Ascending aorta (tissue), 2 donors: ENCODE results near the gene TNKS2. TPM values are rescaled to one million over a fixed set of nuclear protein-coding genes. Genes with fewer than 3 reads are reported as not detected.
"Not testable (repeated sequence)": the region's sequence is repeated elsewhere in the genome, so short reads cannot be mapped to it uniquely, and the experiment has no call there.

ENCODE experiments used
- DNase-seq, 2 donors: peaks; one replicate each; pipeline ENCODE4 v3.0.0-alpha.2; 2019; ENCODE audit warnings: low spot score in 2 of 2
- H3K27ac ChIP-seq, 2 donors: fragments of 200-600 bp; sonication (generic); one replicate each; pipeline ENCODE4 v1.5.1; 2016 to 2017; ENCODE audit warnings: mild to moderate bottlenecking in 1 of 2
- H3K27me3 ChIP-seq: fragments of 200-600 bp; sonication (generic); one replicate; pipeline ENCODE4 v1.5.1; 2017
- H3K36me3 ChIP-seq, 2 donors: fragments of 200-600 bp; sonication (generic); one replicate each; pipeline ENCODE4 v1.5.1; 2016
- H3K4me1 ChIP-seq, 2 donors: fragments of 200-600 bp; sonication (generic); one replicate each; pipeline ENCODE4 v1.5.1; 2016 to 2017; ENCODE audit warnings: mild to moderate bottlenecking in 1 of 2
- H3K4me3 ChIP-seq, 2 donors: fragments of 200-600 bp; sonication (generic); one replicate each; pipeline ENCODE4 v1.5.1; 2016 to 2017; ENCODE audit warnings: mild to moderate bottlenecking in 1 of 2
- H3K9me3 ChIP-seq, 2 donors: fragments of 200-600 bp; sonication (generic); one replicate each; pipeline ENCODE4 v1.5.1; 2016
- intact Hi-C: fragments of 100-400 bp; cut with DNase I; formaldehyde crosslinking; loops from one replicate; pipeline ENCODE4 v1.15.1; 2023
- total RNA-seq: library from RNA; depleted of rRNA; stranded (reverse); fragments of >200 nt; gene quantifications from one replicate; pipeline ENCODE4 v1.1.0, GENCODE V29; 2016
- TF ChIP-seq, protein P1 (sequence below), 3 experiments: fragments of 200-600 bp in 2 of 3; fragments of 450-650 bp in 1 of 3; sonication (generic) in 2 of 3; IDR thresholded peaks; one replicate each; pipeline ENCODE4 v1.5.1; 2016 to 2019; ENCODE audit warnings: antibody characterized with exemption in 3 of 3, mild to moderate bottlenecking in 1 of 3, moderate library complexity in 1 of 3

Gene TNKS2
- total RNA-seq, 1 donor from 2014 or later, result 26.4 TPM

DNA sequence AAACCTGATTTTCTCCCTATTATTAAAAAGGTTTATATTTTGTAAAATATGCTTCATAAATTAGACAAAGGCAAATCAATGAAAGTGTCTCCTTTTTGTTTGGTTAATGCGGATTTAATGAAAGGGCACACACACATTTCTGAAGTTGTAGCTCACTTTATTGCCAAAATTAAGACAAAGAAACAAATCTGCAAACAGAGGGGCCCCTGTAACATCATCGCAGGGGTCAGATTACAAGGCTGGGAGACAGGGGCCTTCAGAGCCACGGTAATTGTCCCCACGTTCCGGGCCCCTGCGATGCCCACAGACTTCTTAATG, 88.7 kb downstream of the TNKS2 start:
- peaks cover 3 to 20% of the 10 kb centered on the region in 2 donors for H3K4me1 ChIP-seq
- peak overlapping the region; percentile 66 to 78 for H3K4me3 ChIP-seq
- H3K9me3 ChIP-seq, result no peaks in the 10 kb centered on the region
- intact Hi-C loops, result loop anchor here (2.0 kb wide), 1 partner anchor 22 kb away; the partner anchor contains the start of gene FGFBP3
- H3K27ac ChIP-seq, result peak overlapping the region; percentile 28 to 76
- no peak for DNase-seq
- TF ChIP-seq, protein P1, sequence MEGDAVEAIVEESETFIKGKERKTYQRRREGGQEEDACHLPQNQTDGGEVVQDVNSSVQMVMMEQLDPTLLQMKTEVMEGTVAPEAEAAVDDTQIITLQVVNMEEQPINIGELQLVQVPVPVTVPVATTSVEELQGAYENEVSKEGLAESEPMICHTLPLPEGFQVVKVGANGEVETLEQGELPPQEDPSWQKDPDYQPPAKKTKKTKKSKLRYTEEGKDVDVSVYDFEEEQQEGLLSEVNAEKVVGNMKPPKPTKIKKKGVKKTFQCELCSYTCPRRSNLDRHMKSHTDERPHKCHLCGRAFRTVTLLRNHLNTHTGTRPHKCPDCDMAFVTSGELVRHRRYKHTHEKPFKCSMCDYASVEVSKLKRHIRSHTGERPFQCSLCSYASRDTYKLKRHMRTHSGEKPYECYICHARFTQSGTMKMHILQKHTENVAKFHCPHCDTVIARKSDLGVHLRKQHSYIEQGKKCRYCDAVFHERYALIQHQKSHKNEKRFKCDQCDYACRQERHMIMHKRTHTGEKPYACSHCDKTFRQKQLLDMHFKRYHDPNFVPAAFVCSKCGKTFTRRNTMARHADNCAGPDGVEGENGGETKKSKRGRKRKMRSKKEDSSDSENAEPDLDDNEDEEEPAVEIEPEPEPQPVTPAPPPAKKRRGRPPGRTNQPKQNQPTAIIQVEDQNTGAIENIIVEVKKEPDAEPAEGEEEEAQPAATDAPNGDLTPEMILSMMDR (IDR thresholded peaks at IDR 0.05), result no peak
- no peaks in the 10 kb centered on the region for H3K36me3 ChIP-seq
- H3K27me3 ChIP-seq, result no peaks in the 10 kb centered on the region

DNA sequence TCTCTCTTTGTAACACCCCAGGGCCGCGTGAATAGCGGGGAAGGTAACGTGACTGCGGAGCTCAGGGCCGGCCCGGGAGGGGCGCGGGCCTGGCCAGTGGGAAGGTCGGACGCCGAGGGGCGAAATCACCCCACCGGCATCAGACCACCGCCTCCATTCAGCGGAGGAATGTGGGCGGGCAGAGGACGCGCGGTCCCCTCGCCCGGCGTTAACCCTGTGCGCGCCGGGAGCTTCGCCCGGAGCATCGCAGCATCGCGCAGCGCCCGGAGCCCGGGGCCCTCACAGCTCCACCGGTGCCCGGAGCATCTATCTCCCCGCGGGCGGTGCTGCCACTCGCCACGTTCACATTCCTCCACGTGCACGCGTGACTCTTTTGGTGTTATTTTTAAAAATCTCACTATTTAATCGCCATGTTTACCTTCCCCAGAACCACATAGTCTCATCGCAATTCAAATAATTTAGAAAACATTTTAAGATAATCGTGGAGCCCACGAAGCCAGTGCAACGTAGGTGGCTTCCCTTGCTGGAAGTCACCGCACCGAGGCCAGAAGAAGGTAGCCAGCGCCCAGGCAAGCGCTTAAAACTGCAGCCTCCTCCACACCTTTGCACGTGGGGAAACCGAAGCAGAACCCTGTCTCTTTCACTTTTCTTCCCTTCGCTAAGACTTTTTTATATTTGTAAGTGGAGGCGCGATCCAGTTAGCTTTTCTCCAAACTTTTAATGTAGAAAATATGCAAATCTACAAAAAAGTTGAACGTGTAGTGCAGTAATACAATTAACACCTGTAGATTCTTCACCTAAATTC, 89.2 kb downstream of the TNKS2 start:
- Histone ChIP-seq H3K4me3 (peak overlapping the region; percentile 66 to 78), H3K4me1 (peaks cover 3 to 20% of the 10 kb centered on the region in 2 donors), H3K27ac (peak overlapping the region; percentile 28 to 76), H3K27me3 (no peaks in the 10 kb centered on the region), H3K36me3 (no peaks in the 10 kb centered on the region), H3K9me3 (no peaks in the 10 kb centered on the region)
- TF ChIP-seq, protein P1 (IDR thresholded peaks at IDR 0.05), result no peak
- intact Hi-C loops, result loop anchor here (2.0 kb wide), 1 partner anchor 21 kb away; the partner anchor contains the start of gene FGFBP3
- DNase-seq, result peak in 1 of 2 donors; percentile 73

DNA sequence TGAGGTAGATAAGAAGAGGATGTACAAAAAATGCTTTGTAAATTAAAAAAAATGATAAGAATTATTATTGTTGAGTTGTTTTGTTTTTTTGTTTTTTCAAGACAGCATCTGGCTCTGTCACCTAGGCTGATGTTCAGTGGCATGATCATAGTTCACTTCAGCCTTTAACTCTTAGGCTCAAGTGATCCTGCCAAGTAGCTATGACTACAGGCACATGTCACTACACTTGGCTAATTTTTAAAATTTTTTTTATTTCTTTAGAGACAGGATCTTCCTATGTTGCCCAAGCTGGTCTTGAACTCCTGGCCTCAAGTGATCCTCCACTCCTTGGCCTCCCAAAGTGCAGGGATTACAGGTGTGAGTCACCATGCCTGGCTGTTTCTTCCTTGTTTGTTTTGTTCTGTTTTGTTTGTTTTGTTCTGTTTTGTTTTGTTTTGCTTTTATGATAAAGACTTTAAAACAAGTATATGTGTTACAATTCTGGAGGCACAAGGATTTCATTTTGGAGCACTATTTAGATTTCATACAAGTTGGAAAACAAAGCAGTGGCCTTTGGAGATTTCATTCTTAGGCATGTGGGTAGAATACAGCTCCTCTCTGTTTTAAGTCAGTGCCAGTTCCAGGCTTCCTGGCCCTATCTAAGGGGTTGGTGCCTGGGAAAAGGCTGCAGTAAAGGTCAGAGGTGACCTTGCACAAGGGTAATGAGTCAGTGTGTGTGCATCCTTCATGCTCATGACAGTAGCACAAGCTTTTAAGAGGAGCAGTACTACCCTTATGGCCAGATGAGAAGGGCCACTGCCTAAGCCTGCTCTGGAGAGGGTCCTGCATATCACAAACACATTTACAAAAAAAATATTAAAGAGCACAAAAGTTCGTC, 93.1 kb downstream of the TNKS2 start:
- no peaks in the 10 kb centered on the region for H3K36me3 ChIP-seq
- no peaks in the 10 kb centered on the region for H3K9me3 ChIP-seq
- no peaks in the 10 kb centered on the region for H3K27me3 ChIP-seq
- no peak for DNase-seq
- H3K4me1 ChIP-seq, result peaks cover 0 to 6% of the 10 kb centered on the region in 2 donors
- intact Hi-C loops, result no loop called here
- H3K4me3 ChIP-seq, result no peak overlapping the region
- no peak overlapping the region for H3K27ac ChIP-seq
- TF ChIP-seq, protein P1 (IDR thresholded peaks at IDR 0.05), result no peak

DNA sequence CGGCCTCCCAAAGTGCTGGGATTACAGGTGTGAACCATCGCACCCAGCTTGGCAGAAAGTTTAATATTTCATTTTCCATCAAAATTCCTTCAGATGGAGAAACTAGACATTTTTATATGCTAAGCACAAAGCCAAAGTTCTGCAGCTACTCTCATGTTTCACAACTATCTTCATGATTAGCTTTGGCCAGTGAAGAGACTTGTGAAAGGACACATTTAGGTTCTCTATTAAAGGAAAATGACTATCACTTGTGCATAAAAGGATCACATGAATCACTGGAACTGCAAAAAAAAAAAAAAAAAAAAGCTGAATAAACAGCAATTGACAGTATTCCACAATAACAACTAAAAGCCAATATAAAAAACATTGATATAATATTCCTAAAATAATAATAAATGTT, 94.8 kb downstream of the TNKS2 start:
- no peaks in the 10 kb centered on the region for H3K27me3 ChIP-seq
- intact Hi-C loops, result no loop called here
- TF ChIP-seq, protein P1 (IDR thresholded peaks at IDR 0.05), result no peak
- H3K4me3 ChIP-seq, result no peak overlapping the region
- H3K27ac ChIP-seq, result no peak overlapping the region
- peaks cover 0 to 2% of the 10 kb centered on the region in 2 donors for H3K4me1 ChIP-seq
- H3K9me3 ChIP-seq, result no peaks in the 10 kb centered on the region
- no peak for DNase-seq
- H3K36me3 ChIP-seq, result no peaks in the 10 kb centered on the region

DNA sequence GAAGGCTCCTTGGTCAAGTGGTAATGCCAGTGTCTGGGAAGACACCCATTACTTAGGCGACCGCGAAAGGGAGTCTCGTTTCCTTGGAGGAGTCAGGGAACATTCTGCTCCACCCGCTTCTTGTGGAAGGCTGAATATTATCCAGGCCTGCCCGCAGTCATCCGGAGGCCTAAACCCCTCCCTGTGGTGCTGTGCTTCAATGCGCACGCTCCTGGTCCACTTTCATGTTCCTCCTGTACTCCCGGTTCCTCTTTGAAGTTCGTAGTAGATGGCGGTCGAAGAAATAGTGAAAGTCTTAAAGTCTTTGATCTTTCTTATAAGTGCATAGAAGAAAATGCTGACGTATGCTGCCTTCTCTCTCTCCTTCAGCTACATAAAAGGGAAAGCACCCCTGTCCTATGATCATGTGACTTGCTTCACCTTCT, 96.0 kb downstream of the TNKS2 start:
- H3K27ac ChIP-seq, H3K4me1 ChIP-seq, intact Hi-C loops, H3K27me3 ChIP-seq, H3K36me3 ChIP-seq, H3K9me3 ChIP-seq, H3K4me3 ChIP-seq, DNase-seq: not testable (repeated sequence)
